HCT116 (cell line): ENCODE results near the gene ARL6.

Experiments used
- CTCF ChIP-seq, 3 experiments: fragments of 200-600 bp in 1 of 3; sonication (generic) in 1 of 3; IDR thresholded peaks in 2 of 3; conservative IDR thresholded peaks in 1 of 3; 2 replicates each; pipeline ENCODE4 v1.5.1; 2012 to 2017; ENCODE audit warnings: low read depth in 2 of 3, low read length in 2 of 3, antibody characterized with exemption in 1 of 3, borderline replicate concordance in 1 of 3, control low read depth in 1 of 3, mild to moderate bottlenecking in 1 of 3, mixed read lengths in 1 of 3, mixed run types in 1 of 3, moderate library complexity in 1 of 3; ENCODE audit not compliant: insufficient read depth in 1 of 3
- POLR2A ChIP-seq: IDR thresholded peaks from 2 replicates; pipeline ENCODE4 v1.7.0; 2011; ENCODE audit warnings: borderline replicate concordance; ENCODE audit not compliant: insufficient read depth, insufficient read length; ENCODE audit errors: extremely low read depth
- POLR2AphosphoS5 ChIP-seq: IDR thresholded peaks from 2 replicates; pipeline ENCODE4 v1.6.1; 2011; ENCODE audit warnings: mild to moderate bottlenecking, low read depth, low read length, moderate library complexity
- RAD21 ChIP-seq: IDR thresholded peaks from 2 replicates; pipeline ENCODE4 v1.6.1; 2012; ENCODE audit warnings: low read depth, mild to moderate bottlenecking
- SP1 ChIP-seq: IDR thresholded peaks from 2 replicates; pipeline ENCODE4 v1.6.1; 2012; ENCODE audit warnings: low read depth

- no peak for TF ChIP-seq POLR2AphosphoS5
- no peak for TF ChIP-seq CTCF (IDR thresholded peaks at IDR 0.05 in 2 of 3, conservative IDR thresholded peaks at IDR 0.05 in 1 of 3; ENCODE audit: borderline replicate concordance in 1 of 3, insufficient read depth in 1 of 3, low read depth in 2 of 3, low read length in 2 of 3)
- no peak for TF ChIP-seq SP1
- no peak for TF ChIP-seq RAD21
- TF ChIP-seq POLR2A = no peak
Observed at GRCh38 chr3:97763586-97764406, 762 bp upstream of the ARL6 start.
